HepG2 (cell line): Measurements from ENCODE around the gene HSPA1A. TPM values are rescaled to one million over a fixed set of nuclear protein-coding genes. Genes with fewer than 3 reads are reported as not detected.

Experiments
- BCL6 ChIP-seq: IDR thresholded peaks from 2 replicates; pipeline ENCODE4 v1.6.1; 2016; ENCODE audit warnings: missing genetic modification reagents, missing compliant biosample characterization
- DMTF1 ChIP-seq: sonication (generic); formaldehyde crosslinking; IDR thresholded peaks from 2 replicates; pipeline ENCODE4 v1.4.0; 2020; ENCODE audit warnings: mild to moderate bottlenecking, missing genetic modification reagents
- EP300 ChIP-seq, 3 experiments: sonication (generic) in 1 of 3; formaldehyde crosslinking in 1 of 3; IDR thresholded peaks; 2 replicates each; pipeline versions ENCODE4 v1.5.1 to v1.6.1; 2011 to 2020; ENCODE audit warnings: low read depth in 2 of 3, low read length in 2 of 3, borderline replicate concordance in 1 of 3, improper control_type of control experiment in 1 of 3, mild to moderate bottlenecking in 1 of 3, missing genetic modification reagents in 1 of 3, moderate library complexity in 1 of 3
- FUBP1 ChIP-seq: sonication (generic); formaldehyde crosslinking; IDR thresholded peaks from 2 replicates; pipeline ENCODE4 v1.5.1; 2020; ENCODE audit warnings: missing genetic modification reagents, mild to moderate bottlenecking, borderline replicate concordance
- HNF1A ChIP-seq, 2 experiments: sonication (generic) in 1 of 2; formaldehyde crosslinking in 1 of 2; IDR thresholded peaks; 2 replicates each; pipeline versions ENCODE4 v1.4.0 to v1.6.1; 2016 to 2020; ENCODE audit warnings: borderline replicate concordance in 1 of 2, low read depth in 1 of 2, mild to moderate bottlenecking in 1 of 2, missing genetic modification reagents in 1 of 2
- JARID2 ChIP-seq: sonication (generic); formaldehyde crosslinking; IDR thresholded peaks from 2 replicates; pipeline ENCODE4 v1.8.1; 2023; ENCODE audit warnings: missing genetic modification reagents, inconsistent platforms; ENCODE audit not compliant: insufficient replicate concordance
- KAT2B ChIP-seq: fragments of 150-350 bp; IDR thresholded peaks from 2 replicates; pipeline ENCODE4 v1.6.1; 2014; ENCODE audit warnings: low read depth, low read length, borderline replicate concordance
- RFXAP ChIP-seq: sonication (generic); formaldehyde crosslinking; IDR thresholded peaks from 2 replicates; pipeline ENCODE4 v1.4.0; 2020; ENCODE audit warnings: missing genetic modification reagents, borderline replicate concordance
- SIX4 ChIP-seq: sonication (generic); formaldehyde crosslinking; IDR thresholded peaks from 2 replicates; pipeline ENCODE4 v1.4.0; 2020; ENCODE audit warnings: missing genetic modification reagents
- SMAD9 ChIP-seq: sonication (generic); formaldehyde crosslinking; IDR thresholded peaks from 2 replicates; pipeline ENCODE4 v1.5.1; 2020; ENCODE audit warnings: mild to moderate bottlenecking, missing genetic modification reagents
- ZFP41 ChIP-seq: sonication (generic); formaldehyde crosslinking; IDR thresholded peaks from 2 replicates; pipeline ENCODE4 v1.4.0; 2020; ENCODE audit warnings: mild to moderate bottlenecking, missing genetic modification reagents, borderline replicate concordance
- ZFP62 ChIP-seq: sonication (generic); formaldehyde crosslinking; IDR thresholded peaks from 2 replicates; pipeline ENCODE4 v1.4.0; 2020; ENCODE audit warnings: missing genetic modification reagents
- ZNF333 ChIP-seq: sonication (generic); formaldehyde crosslinking; IDR thresholded peaks from 2 replicates; pipeline ENCODE4 v1.4.0; 2020; ENCODE audit warnings: mild to moderate bottlenecking, missing genetic modification reagents, borderline replicate concordance
- ZNF367 ChIP-seq: sonication (generic); formaldehyde crosslinking; IDR thresholded peaks from 2 replicates; pipeline ENCODE4 v1.4.0; 2020; ENCODE audit warnings: missing genetic modification reagents, borderline replicate concordance
- ZNF777 ChIP-seq: sonication (generic); formaldehyde crosslinking; IDR thresholded peaks from 2 replicates; pipeline ENCODE4 v1.4.0; 2020; ENCODE audit warnings: missing genetic modification reagents
- polyA plus RNA-seq, 8 experiments: library from polyadenylated mRNA; depleted of rRNA in 3 of 8; stranded (reverse) in 7 of 8; unstranded in 1 of 8; fragments of >200 nt; fragmentation: Illumina TruSeq in 4 of 8; extraction: Trizol in 4 of 8; gene quantifications; 2 replicates each; pipeline versions ENCODE4 v1.2.1 to v1.2.3, GENCODE V29; 2011 to 2016; ENCODE audit warnings: low read depth in 4 of 8, missing spikeins in 1 of 8, mixed read lengths in 1 of 8; ENCODE audit not compliant: insufficient read depth in 1 of 8
- total RNA-seq, 5 experiments: library from RNA; depleted of rRNA; stranded (reverse); fragments of >200 nt; fragmentation: Illumina TruSeq; extraction: Trizol; gene quantifications; 2 replicates each; pipeline ENCODE4 v1.2.3, GENCODE V29; 2016; ENCODE audit warnings: low read depth in 1 of 5
- TF ChIP-seq, protein P1 (sequence below): IDR thresholded peaks from 2 replicates; pipeline ENCODE4 v1.6.1; 2016; ENCODE audit warnings: control low read depth
- TF ChIP-seq, protein P2 (sequence below): sonication (generic); formaldehyde crosslinking; IDR thresholded peaks from 2 replicates; pipeline ENCODE4 v1.8.0; 2022; ENCODE audit warnings: missing genetic modification reagents, low read depth, mild to moderate bottlenecking, borderline replicate concordance

Gene HSPA1A
- total and polyA plus RNA-seq, 2 of the 13 experiments (the other 11 are each of a cell fraction or from before 2014, with no cell fraction given), result 44.5 to 85.0 TPM

DNA sequence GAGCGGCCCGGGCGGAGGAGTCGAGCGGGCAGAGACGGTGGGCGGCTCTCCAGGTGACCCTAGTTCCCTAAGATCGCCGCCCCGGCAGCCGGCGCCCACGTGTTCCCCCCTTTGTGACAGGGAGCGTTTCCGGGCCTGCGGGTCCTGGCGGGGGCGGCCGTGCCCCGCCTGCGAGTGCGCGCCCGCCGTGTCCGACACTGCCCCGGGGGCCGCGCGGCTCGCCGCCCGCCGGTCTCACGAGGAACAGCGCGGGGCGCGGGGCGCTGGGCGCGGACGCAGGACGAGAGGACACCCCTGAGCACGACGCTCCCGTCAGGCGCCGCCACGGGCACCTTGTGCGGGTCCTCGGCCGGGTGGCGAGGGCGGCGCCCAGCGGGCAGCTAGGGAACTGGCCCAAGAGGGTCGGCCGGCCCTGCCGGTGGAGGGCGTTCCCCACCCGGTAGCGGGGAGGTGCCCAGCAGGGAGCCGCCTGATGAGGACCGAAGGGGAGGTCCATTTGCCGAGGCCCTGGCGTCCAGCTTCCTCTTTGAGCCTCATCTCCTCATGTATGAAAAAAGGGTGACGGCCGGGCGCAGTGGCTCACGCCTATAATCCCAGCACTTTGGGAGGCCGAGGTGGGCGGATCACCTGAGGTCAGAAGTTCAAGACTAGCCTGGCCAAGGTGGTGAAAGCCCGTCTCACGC, 19.6 kb upstream of the HSPA1A start, which contains the start of gene VARS1 (continued):
- no peak for TF ChIP-seq KAT2B
- TF ChIP-seq SIX4 (CRISPR knock-in tag), result no peak
- TF ChIP-seq RFXAP (CRISPR knock-in tag), result peak; percentile 83; the same call in 1 of the 2 replicates
- no peak for TF ChIP-seq DMTF1 (CRISPR knock-in tag)
- TF ChIP-seq, protein P1, sequence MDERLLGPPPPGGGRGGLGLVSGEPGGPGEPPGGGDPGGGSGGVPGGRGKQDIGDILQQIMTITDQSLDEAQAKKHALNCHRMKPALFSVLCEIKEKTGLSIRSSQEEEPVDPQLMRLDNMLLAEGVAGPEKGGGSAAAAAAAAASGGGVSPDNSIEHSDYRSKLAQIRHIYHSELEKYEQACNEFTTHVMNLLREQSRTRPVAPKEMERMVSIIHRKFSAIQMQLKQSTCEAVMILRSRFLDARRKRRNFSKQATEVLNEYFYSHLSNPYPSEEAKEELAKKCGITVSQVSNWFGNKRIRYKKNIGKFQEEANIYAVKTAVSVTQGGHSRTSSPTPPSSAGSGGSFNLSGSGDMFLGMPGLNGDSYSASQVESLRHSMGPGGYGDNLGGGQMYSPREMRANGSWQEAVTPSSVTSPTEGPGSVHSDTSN, result no peak
- no peak for TF ChIP-seq FUBP1 (CRISPR knock-in tag)
- peak; percentile 35; the same call in 1 of the 2 replicates for TF ChIP-seq ZFP41 (CRISPR knock-in tag)
- TF ChIP-seq ZNF367 (CRISPR knock-in tag), result peak; percentile 73; the same call in 1 of the 2 replicates
- TF ChIP-seq EP300 (IDR thresholded peaks at IDR 0.05; ENCODE audit: low read depth in 2 of 2, low read length in 2 of 2), result no peak
- TF ChIP-seq EP300 (CRISPR knock-in tag; IDR thresholded peaks at IDR 0.05; ENCODE audit: borderline replicate concordance), result no peak; the same call in 1 of the 2 replicates
- no peak for TF ChIP-seq SMAD9
- no peak for TF ChIP-seq ZFP62 (CRISPR knock-in tag)
- TF ChIP-seq BCL6 (CRISPR knock-in tag), result peak; percentile 17; the same call in 1 of the 2 replicates
- no peak for TF ChIP-seq JARID2
- peak; percentile 93 for TF ChIP-seq ZNF777 (CRISPR knock-in tag)
- TF ChIP-seq, protein P2, sequence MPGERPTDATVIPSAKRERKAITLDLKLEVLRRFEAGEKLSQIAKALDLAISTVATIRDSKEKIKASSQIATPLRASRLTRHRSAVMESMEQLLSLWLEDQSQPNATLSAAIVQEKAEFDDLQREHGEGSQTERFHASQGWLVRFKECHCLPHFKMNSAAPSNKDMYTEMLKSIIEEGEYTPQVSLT, result no peak; the same call in 1 of the 2 replicates
- TF ChIP-seq ZNF333 (CRISPR knock-in tag), result no peak
- no peak for TF ChIP-seq HNF1A (IDR thresholded peaks at IDR 0.05; ENCODE audit: low read depth)
- peak; percentile 65 for TF ChIP-seq HNF1A (CRISPR knock-in tag; IDR thresholded peaks at IDR 0.05; ENCODE audit: borderline replicate concordance)
